H1 (cell line): ENCODE data around the gene FICD. TPM values are rescaled to one million over a fixed set of nuclear protein-coding genes. Genes with fewer than 3 reads are reported as not detected.

Experiments used
- CTCF ChIA-PET: fragments of 300-600 bp; sonication (Branson Sonifier 250); formaldehyde crosslinking; loops from one replicate; lab custom pipeline; 2021; ENCODE audit not compliant: partially characterized antibody; lab: Charles Lee
- POLR2A ChIA-PET: fragments of 300-600 bp; sonication (Branson Sonifier 250); formaldehyde crosslinking; loops from one replicate; lab custom pipeline; 2021; ENCODE audit warnings: inconsistent platforms; ENCODE audit not compliant: partially characterized antibody; lab: Charles Lee
- DNase-seq, 2 experiments: peaks; one replicate each; pipeline versions ENCODE4 v3.0.0 to v3.0.0-alpha.2; 2010 to 2022; ENCODE audit warnings: low spot score in 2 of 2, low read depth in 1 of 2, mixed read lengths in 1 of 2
- FAIRE-seq: peaks from 2 replicates; lab custom pipeline; 2011; peaks lifted over from hg19 to GRCh38; lab: Jason Lieb, UNC
- H2AFZ ChIP-seq: 2 replicates; pipeline ENCODE4 v1.8.1; 2012; ENCODE audit warnings: low read length, inconsistent platforms
- H2AK5ac ChIP-seq: 2 replicates; pipeline ENCODE4 v1.6.1; 2013; ENCODE audit warnings: low read depth, low read length
- H2BK120ac ChIP-seq: replicated peaks from 2 replicates; pipeline ENCODE3; 2013; ENCODE audit warnings: low read depth, low read length, inconsistent platforms
- H2BK12ac ChIP-seq: 2 replicates; pipeline ENCODE4 v1.6.1; 2013; ENCODE audit warnings: low read depth, low read length
- H2BK15ac ChIP-seq: 2 replicates; pipeline ENCODE4 v1.6.1; 2013; ENCODE audit warnings: low read length
- H2BK20ac ChIP-seq: 2 replicates; pipeline ENCODE4 v1.6.1; 2013; ENCODE audit warnings: low read length
- H2BK5ac ChIP-seq: 2 replicates; pipeline ENCODE4 v1.6.1; 2013; ENCODE audit warnings: low read depth, low read length
- H3K14ac ChIP-seq: 2 replicates; pipeline ENCODE4 v1.6.1; 2013; ENCODE audit warnings: inconsistent platforms; ENCODE audit not compliant: insufficient read length
- H3K18ac ChIP-seq: 2 replicates; pipeline ENCODE4 v1.6.1; 2013; ENCODE audit warnings: low read length; ENCODE audit errors: extremely low read depth
- H3K23ac ChIP-seq: 2 replicates; pipeline ENCODE4 v1.6.1; 2013; ENCODE audit warnings: inconsistent platforms; ENCODE audit not compliant: insufficient read length
- H3K23me2 ChIP-seq: 2 replicates; pipeline ENCODE4 v1.6.1; 2013; ENCODE audit warnings: low read depth, low read length
- H3K27ac ChIP-seq: 2 replicates; pipeline ENCODE4 v1.6.1; 2011; ENCODE audit warnings: low read depth, low read length, inconsistent platforms
- H3K27me3 ChIP-seq, 4 experiments: replicated peaks in 1 of 4; 1 replicate in 1 of 4; 2 replicates in 3 of 4; pipeline versions ENCODE4 v1.6.1 to v1.8.1; 2011 to 2013; ENCODE audit warnings: low read length in 3 of 4, mild to moderate bottlenecking in 3 of 4, inconsistent platforms in 2 of 4, mixed read lengths in 2 of 4, moderate library complexity in 1 of 4; ENCODE audit not compliant: control insufficient read depth in 3 of 4, insufficient read depth in 3 of 4; ENCODE audit errors: extremely low read depth in 1 of 4
- H3K36me3 ChIP-seq, 4 experiments: 2 replicates each; pipeline versions ENCODE4 v1.6.1 to v1.8.1; 2011 to 2013; ENCODE audit warnings: mild to moderate bottlenecking in 4 of 4, low read length in 3 of 4, moderate library complexity in 2 of 4, control low read depth in 1 of 4, inconsistent platforms in 1 of 4; ENCODE audit not compliant: insufficient read depth in 4 of 4, control insufficient read depth in 2 of 4
- H3K4ac ChIP-seq: replicated peaks from 2 replicates; pipeline ENCODE3; 2013; ENCODE audit warnings: low read length, low read depth, mixed read lengths, inconsistent platforms; ENCODE audit not compliant: insufficient read length
- H3K4me1 ChIP-seq, 4 experiments: replicated peaks in 1 of 4; 1 replicate in 1 of 4; 2 replicates in 3 of 4; pipeline versions ENCODE4 v1.6.1 to v1.8.1; 2011 to 2013; ENCODE audit warnings: low read length in 3 of 4, inconsistent platforms in 2 of 4, mixed read lengths in 1 of 4; ENCODE audit not compliant: insufficient read depth in 4 of 4, control insufficient read depth in 3 of 4
- H3K4me2 ChIP-seq, 2 experiments: 2 replicates each; pipeline versions ENCODE4 v1.6.1 to v1.8.1; 2011 to 2013; ENCODE audit warnings: low read depth in 2 of 2, low read length in 2 of 2, control low read depth in 1 of 2, inconsistent platforms in 1 of 2, mild to moderate bottlenecking in 1 of 2; ENCODE audit not compliant: insufficient read depth in 1 of 2
- H3K4me3 ChIP-seq, 4 experiments: fragments of 200-600, 300-600 bp in 1 of 4; sonication (generic), shearing (Covaris generic), sonication (Bioruptor Twin) in 1 of 4; 2 replicates each; pipeline versions ENCODE4 v1.5.1 to v1.8.1; 2011 to 2016; ENCODE audit warnings: low read length in 4 of 4, low read depth in 3 of 4, control low read depth in 2 of 4, inconsistent platforms in 2 of 4, mild to moderate bottlenecking in 2 of 4, mixed read lengths in 1 of 4, moderate library complexity in 1 of 4; ENCODE audit not compliant: insufficient read depth in 2 of 4; ENCODE audit errors: extremely low read depth in 1 of 4
- H3K56ac ChIP-seq: replicated peaks from 2 replicates; pipeline ENCODE3; 2013; ENCODE audit warnings: low read depth, mild to moderate bottlenecking, mixed read lengths, low read length, inconsistent platforms; ENCODE audit not compliant: insufficient read length
- H3K79me1 ChIP-seq: 2 replicates; pipeline ENCODE4 v1.6.1; 2013; ENCODE audit warnings: low read depth, low read length, control low read depth
- H3K79me2 ChIP-seq, 2 experiments: 2 replicates each; pipeline versions ENCODE4 v1.6.1 to v1.8.1; 2012 to 2013; ENCODE audit warnings: low read length in 2 of 2, mild to moderate bottlenecking in 2 of 2, inconsistent platforms in 1 of 2; ENCODE audit not compliant: insufficient read depth in 2 of 2, control insufficient read depth in 1 of 2
- H3K9ac ChIP-seq, 4 experiments: replicated peaks in 1 of 4; 1 replicate in 1 of 4; 2 replicates in 3 of 4; pipeline versions ENCODE4 v1.6.1 to v1.8.1; 2011 to 2013; ENCODE audit warnings: low read depth in 3 of 4, low read length in 3 of 4, control low read depth in 2 of 4, mild to moderate bottlenecking in 2 of 4, moderate library complexity in 2 of 4, inconsistent platforms in 1 of 4; ENCODE audit errors: extremely low read depth in 1 of 4
- H3K9me3 ChIP-seq, 2 experiments: 2 replicates each; pipeline versions ENCODE4 v1.6.1 to v1.8.1; 2012 to 2013; ENCODE audit warnings: mild to moderate bottlenecking in 2 of 2, moderate library complexity in 2 of 2, control low read depth in 1 of 2, inconsistent platforms in 1 of 2, low read depth in 1 of 2, low read length in 1 of 2, mixed read lengths in 1 of 2; ENCODE audit not compliant: insufficient read depth in 2 of 2
- H4K20me1 ChIP-seq, 2 experiments: replicated peaks in 1 of 2; 2 replicates each; pipeline versions ENCODE3 to v1.8.1; 2011 to 2013; ENCODE audit warnings: inconsistent platforms in 2 of 2, low read length in 2 of 2, mild to moderate bottlenecking in 1 of 2; ENCODE audit not compliant: insufficient read depth in 2 of 2, control insufficient read depth in 1 of 2
- H4K5ac ChIP-seq: 2 replicates; pipeline ENCODE4 v1.6.1; 2013; ENCODE audit warnings: low read length, low read depth, mixed read lengths, inconsistent platforms; ENCODE audit not compliant: insufficient read length
- H4K8ac ChIP-seq: 2 replicates; pipeline ENCODE4 v1.8.0; 2013; ENCODE audit warnings: mild to moderate bottlenecking, moderate library complexity, low read length, inconsistent platforms; ENCODE audit not compliant: insufficient read depth; ENCODE audit errors: extremely low read depth
- H4K91ac ChIP-seq: replicated peaks from 2 replicates; pipeline ENCODE3; 2013; ENCODE audit warnings: low read length, mixed read lengths, inconsistent platforms; ENCODE audit not compliant: insufficient read length
- ATF3 ChIP-seq: IDR thresholded peaks from 2 replicates; pipeline ENCODE4 v1.6.1; 2011; ENCODE audit warnings: low read depth, mild to moderate bottlenecking, low read length; ENCODE audit not compliant: insufficient read depth
- CEBPB ChIP-seq: IDR thresholded peaks from 2 replicates; pipeline ENCODE4 v1.6.1; 2012; ENCODE audit warnings: low read depth, low read length
- GABPA ChIP-seq: IDR thresholded peaks from 2 replicates; pipeline ENCODE4 v1.6.1; 2011; ENCODE audit warnings: mild to moderate bottlenecking, low read length, moderate library complexity, borderline replicate concordance; ENCODE audit not compliant: insufficient read depth
- GTF2F1 ChIP-seq: IDR thresholded peaks from 2 replicates; pipeline ENCODE4 v1.6.1; 2012; ENCODE audit warnings: low read depth, low read length, improper control_type of control experiment, borderline replicate concordance
- RBBP5 ChIP-seq: IDR thresholded peaks from 2 replicates; pipeline ENCODE4 v1.7.1; 2012; ENCODE audit warnings: low read depth, mild to moderate bottlenecking, inconsistent platforms, low read length, moderate library complexity, borderline replicate concordance
- RNF2 ChIP-seq: fragments of 200-900, 300-1000 bp; sonication (generic); IDR thresholded peaks from 2 replicates; pipeline ENCODE4 v1.7.1; 2016; ENCODE audit warnings: borderline replicate concordance, low read depth, mild to moderate bottlenecking, antibody characterized with exemption, low read length; ENCODE audit not compliant: poor library complexity, severe bottlenecking; ENCODE audit errors: missing control alignments
- SIRT6 ChIP-seq: IDR thresholded peaks from one replicate; pipeline ENCODE4 v1.7.1; 2012; ENCODE audit warnings: low read length, inconsistent platforms
- TAF1 ChIP-seq: IDR thresholded peaks from 2 replicates; pipeline ENCODE4 v1.6.1; 2011; ENCODE audit warnings: mild to moderate bottlenecking, low read depth, low read length
- TCF12 ChIP-seq: IDR thresholded peaks from 2 replicates; pipeline ENCODE4 v1.6.1; 2011; ENCODE audit warnings: low read depth, mild to moderate bottlenecking, low read length
- WGBS, 2 experiments: shearing (Covaris generic) in 1 of 2; methylation state at CpG; one replicate each; pipeline versions ENCODE4 v1.1.6 to v1.1.7; 2013 to 2015; ENCODE audit warnings: low lambda C conversion rate in 2 of 2, mixed read lengths in 2 of 2, inconsistent platforms in 1 of 2, low coverage in 1 of 2, missing lambda C conversion rate in 1 of 2; ENCODE audit not compliant: insufficient replicate concordance in 2 of 2, insufficient coverage in 1 of 2, insufficient read length in 1 of 2; ENCODE audit errors: extremely low coverage in 1 of 2, missing lambda C conversion rate in 1 of 2; 5-methylcytosine and 5-hydroxymethylcytosine counted together
- polyA plus RNA-seq, 7 experiments: library from polyadenylated mRNA; depleted of rRNA in 3 of 7; stranded (reverse) in 5 of 7; unstranded in 2 of 7; fragments of >200 nt in 5 of 7; fragments of 200-250 nt in 2 of 7; gene quantifications; 1 replicate in 5 of 7; 2 replicates in 1 of 7; 4 replicates in 1 of 7; pipeline versions ENCODE4 v1.2.1 to v1.2.3, GENCODE V29; 2011 to 2013; ENCODE audit warnings: missing spikeins in 2 of 7, mixed read lengths in 2 of 7
- total RNA-seq: library from RNA; stranded (reverse); fragmentation: NEBNext Ultra II Directional; extraction: Animal tissue kit (Norgen Biotek cat#: 25700); gene quantifications from 2 replicates; pipeline ENCODE4 v1.2.1, GENCODE V29; 2021

Gene FICD
- total and polyA plus RNA-seq, 2 of the 8 experiments (the other 6 are each of a cell fraction or from before 2014, with no cell fraction given), result 2.2 to 6.0 TPM

- H3K23ac ChIP-seq, result no peak overlapping the region
- no peaks in the 10 kb centered on the region for H3K23me2 ChIP-seq
- H2BK15ac ChIP-seq, result 0 out of 2 replicates have a peak overlapping the region, but pooled peaks have one; percentile 29
- H3K18ac ChIP-seq, result no peak overlapping the region
- H2BK12ac ChIP-seq, result no peak overlapping the region
- H3K36me3 ChIP-seq, result peaks cover 0 to 3% (median 0%) of the 10 kb centered on the region in 4 experiments; a peak in 1 of 8 replicates
- CTCF ChIA-PET, result interaction anchor here (0.6 to 6.6 kb wide), 5 partner anchors 9 to 507 kb away, joined by 3 to 51 read pairs (median 4); no protein-coding TSS in a partner anchor
- H4K8ac ChIP-seq, result no peak overlapping the region
- H4K5ac ChIP-seq, result no peak overlapping the region
- no peak overlapping the region for H2BK120ac ChIP-seq
- H3K4me1 ChIP-seq, result no peaks in the 10 kb centered on the region
- H2BK5ac ChIP-seq, result no peak overlapping the region
- no peaks in the 10 kb centered on the region for H3K79me1 ChIP-seq
- H4K91ac ChIP-seq, result no peak overlapping the region
- H3K9me3 ChIP-seq, result peaks cover 8 to 9% of the 10 kb centered on the region in 2 experiments
- WGBS, 2 experiments, result 81% methylated on average over 11 of the region's 11 CpGs; no CpG with 5 or more reads in 1 of the 2 experiments
- no peaks in the 10 kb centered on the region for H3K27me3 ChIP-seq
- H2BK20ac ChIP-seq, result no peak overlapping the region
- no peak overlapping the region for H3K4ac ChIP-seq
- H2AFZ ChIP-seq, result no peak overlapping the region
- no peak overlapping the region for H3K14ac ChIP-seq
- no peak overlapping the region for H3K4me2 ChIP-seq
- no peak overlapping the region for H3K4me3 ChIP-seq
- no peak for DNase-seq
- no peak overlapping the region for H3K56ac ChIP-seq
- no peak for FAIRE-seq
- no peak overlapping the region; the same call in 1 of the 2 replicates for H2AK5ac ChIP-seq
- no peak overlapping the region for H3K9ac ChIP-seq
- no peak for TF ChIP-seq TAF1
- no peak for TF ChIP-seq RBBP5
- no peak for TF ChIP-seq CEBPB
- TF ChIP-seq RNF2, result no peak
- no peak for TF ChIP-seq TCF12
- no peak for TF ChIP-seq GABPA
- no peak for TF ChIP-seq GTF2F1
- TF ChIP-seq SIRT6, result no peak
- TF ChIP-seq ATF3, result no peak
- TF ChIP-seq, all 59 proteins: peak for 0
- Histone ChIP-seq H3K27ac (no peak overlapping the region), H3K79me2 (no peaks in the 10 kb centered on the region), H4K20me1 (no peaks in the 10 kb centered on the region)
- POLR2A ChIA-PET, result no interaction called here
Observed at GRCh38 chr12:108498136-108498535, 16.9 kb upstream of the FICD start.
